ENCODE data around the gene NEDD8.
"Not testable (repeated sequence)": the region's sequence is repeated elsewhere in the genome, so short reads cannot be mapped to it uniquely, and the experiment has no call there.

The NEDD8 gene

DNA sequence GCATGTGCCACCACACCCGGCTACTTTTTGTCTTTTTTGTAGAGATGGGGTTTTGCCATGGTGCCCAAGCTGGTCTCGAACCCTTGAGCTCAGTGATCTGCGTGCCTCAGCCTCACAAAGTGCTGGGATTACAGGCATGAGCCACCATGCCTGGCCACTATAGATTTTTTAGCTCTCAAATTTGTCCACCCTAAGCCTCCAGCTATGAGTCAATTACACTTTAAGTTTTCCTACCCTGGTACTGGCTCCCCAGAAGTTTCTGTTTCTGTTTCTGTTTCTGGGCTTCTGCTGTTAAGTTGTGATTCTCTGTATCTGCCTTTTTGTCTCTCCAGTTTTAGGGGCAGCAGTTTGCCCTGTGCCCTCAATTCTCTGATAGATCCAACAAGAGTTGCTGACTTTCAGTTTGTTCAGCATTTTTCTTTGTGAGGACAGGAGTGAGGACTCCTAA lies 14.6 kb upstream of the NEDD8 start:
- DNase-seq, result no peak

DNA sequence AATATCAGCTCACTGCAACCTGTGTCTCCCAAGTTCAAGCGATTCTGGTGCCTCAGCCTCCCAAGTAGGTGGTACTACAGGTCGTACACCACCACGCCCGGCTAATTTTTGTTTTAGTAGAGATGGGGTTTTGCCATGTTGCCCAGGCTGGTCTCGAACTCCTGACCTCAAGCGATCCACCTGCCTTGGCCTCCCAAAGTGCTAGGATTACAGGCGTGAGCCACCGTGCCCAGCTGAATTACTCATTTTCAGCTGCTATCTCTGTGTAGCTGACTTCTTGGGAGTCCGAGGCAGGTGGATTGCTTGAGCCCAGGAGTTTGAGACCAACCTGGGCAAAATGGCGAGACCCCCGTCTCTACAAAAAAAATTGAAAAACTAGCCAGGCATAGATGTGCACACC lies 13.2 kb upstream of the NEDD8 start:
- not testable (repeated sequence) for DNase-seq

DNA sequence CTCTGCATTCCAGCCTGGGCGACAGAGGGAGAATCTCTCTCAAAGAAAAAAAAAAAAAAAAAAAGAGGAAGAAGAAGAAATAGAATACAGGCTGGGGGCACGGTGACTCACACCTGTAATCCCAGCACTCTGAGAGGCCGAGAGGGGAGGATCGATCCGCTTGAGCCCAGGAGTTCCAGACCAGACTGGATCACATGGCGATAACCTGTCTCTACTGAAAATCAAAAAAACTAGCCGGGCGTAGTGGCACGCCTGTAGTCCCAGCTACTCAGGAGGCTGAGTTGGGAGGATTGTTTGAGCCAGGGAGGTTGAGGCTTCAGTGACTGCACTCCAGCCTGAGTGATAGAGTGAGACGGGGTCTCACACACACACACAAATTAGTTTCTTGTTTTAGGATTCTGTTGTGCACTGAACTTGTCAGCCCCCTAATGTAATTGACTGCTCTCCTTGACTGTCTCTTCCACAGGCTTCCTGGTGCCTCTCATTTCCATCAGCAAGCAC lies 11.2 kb upstream of the NEDD8 start:
- no peak for DNase-seq

DNA sequence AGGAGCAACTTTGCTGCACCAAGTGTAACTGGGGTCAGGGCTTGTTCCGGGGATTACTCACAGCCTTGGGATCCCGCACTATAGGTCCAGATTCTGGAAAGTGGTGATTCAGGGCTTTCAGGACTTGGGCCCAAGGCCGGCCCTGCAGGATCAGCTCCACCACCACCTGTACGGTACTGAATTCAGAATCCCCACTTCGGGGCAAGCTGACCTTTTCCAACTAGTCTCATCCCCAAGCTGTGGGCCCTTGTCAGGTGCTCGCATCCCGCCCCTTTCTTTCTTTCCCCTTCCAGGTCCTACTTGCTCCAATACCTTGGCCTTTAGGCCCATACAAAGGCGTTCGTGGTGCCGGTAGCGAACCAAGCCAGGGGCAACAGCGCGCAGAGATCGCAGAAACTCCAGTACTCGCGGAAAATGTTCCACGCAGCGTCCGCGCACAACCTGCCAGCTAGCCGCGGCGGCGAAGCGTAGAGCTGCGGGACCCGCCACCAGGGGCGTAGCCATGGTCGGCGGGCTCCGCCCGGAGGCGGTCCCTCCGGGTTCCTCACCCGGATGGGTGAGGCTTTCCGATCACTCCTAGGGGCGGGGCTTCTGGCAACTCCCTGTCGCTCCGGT lies 9.8 kb upstream of the NEDD8 start:
- peak; percentile 87 to 96 for DNase-seq

DNA sequence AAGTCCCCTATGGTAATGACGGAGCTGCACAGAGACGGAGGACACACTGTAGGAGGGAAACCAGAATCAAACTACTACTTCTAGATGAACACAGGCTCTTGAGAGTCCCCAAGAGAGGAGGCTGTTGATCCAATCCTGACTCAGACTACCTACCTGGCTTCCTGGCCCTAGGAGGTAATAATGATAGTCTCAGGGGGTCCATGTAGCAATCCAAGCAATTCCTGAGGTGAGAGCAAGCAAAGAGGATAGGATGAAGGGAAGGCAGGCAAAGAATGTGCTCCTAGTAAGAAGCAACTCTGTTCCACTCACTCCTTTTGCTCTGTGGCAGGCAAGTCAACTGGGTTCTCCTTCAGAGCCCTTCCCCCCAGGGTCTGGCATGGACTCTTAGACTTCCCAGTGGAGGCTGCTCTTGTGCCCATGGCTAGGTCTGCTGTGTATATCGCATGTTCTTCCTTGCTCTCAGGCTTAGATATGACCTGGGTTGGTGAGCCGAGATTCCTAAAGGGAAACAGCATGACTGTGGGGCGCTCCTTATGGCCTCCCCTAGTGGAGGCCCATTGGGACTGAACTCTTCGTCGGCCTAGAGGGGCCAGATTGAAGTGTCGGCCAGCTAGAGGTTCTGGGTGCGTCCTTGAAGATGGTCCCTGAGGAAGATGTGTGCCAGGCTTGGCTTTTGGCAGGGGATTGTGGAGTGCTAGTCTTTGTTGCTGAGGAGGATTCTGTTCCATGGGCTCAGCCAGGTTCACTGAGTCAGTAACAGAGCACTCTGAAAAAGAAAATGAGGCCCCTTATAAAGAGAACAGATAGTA lies 8.1 kb upstream of the NEDD8 start:
- DNase-seq, result no peak

DNA sequence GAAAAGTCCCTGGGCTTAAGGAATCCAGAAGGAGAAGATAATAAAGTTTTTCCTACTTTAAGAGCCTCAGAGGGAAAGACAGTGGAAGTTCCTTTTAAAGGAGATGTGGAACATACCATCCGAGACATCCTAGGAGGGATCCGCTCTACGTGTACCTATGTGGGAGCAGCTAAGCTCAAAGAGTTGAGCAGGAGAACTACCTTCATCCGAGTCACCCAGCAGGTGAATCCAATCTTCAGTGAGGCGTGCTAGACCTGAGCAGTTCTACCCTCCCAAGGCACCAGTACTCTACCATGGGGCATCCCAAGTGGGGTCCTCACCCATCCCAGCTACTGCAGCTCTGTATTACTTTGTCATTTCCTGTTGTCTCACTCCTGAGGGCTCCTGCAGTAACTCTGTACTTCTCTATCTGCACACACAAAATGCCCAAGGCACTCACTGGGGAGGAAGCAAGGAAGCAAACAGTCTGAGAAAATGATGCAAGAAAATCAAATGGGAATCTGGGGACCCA lies 6.4 kb upstream of the NEDD8 start:
- DNase-seq, result no peak

DNA sequence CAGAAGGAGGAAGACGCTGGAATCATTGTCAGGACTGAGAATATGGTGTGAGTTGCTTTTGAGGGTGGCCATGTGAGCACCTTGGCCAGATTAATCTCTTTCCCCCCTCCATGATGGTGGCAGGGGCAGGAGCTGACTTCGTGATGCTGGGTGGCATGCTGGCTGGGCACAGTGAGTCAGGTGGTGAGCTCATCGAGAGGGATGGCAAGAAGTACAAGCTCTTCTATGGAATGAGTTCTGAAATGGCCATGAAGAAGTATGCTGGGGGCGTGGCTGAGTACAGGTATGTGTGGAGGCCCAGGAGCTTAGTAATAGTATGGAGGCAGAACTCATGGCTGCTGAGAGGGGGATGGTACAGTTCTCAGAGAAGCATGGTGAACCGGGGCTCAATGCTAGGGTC lies 6.0 kb upstream of the NEDD8 start:
- no peak for DNase-seq

DNA sequence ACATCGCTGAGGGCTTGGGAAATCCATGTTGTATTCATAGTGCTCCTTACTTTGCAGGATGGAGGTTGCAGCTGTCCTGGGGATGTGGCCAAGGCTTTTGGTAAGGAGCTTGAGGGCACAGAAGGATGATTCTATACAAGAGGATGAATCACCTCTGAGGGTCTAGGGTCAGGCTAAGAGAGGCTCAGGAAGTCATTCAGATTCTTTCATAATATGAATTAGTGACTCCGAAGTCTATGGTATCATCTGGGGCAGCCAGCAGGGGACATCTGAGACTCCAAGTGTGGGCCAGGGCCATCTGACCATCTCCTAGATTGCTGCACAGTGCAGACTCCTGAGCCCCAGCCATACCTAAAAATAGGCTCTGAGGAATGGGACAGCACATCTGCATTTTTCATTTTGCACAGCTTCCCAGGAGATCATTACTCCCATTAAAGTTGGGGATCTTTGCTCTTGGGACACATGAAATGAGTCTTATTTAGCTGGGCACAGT lies 5.3 kb upstream of the NEDD8 start:
- DNase-seq, result no peak

DNA sequence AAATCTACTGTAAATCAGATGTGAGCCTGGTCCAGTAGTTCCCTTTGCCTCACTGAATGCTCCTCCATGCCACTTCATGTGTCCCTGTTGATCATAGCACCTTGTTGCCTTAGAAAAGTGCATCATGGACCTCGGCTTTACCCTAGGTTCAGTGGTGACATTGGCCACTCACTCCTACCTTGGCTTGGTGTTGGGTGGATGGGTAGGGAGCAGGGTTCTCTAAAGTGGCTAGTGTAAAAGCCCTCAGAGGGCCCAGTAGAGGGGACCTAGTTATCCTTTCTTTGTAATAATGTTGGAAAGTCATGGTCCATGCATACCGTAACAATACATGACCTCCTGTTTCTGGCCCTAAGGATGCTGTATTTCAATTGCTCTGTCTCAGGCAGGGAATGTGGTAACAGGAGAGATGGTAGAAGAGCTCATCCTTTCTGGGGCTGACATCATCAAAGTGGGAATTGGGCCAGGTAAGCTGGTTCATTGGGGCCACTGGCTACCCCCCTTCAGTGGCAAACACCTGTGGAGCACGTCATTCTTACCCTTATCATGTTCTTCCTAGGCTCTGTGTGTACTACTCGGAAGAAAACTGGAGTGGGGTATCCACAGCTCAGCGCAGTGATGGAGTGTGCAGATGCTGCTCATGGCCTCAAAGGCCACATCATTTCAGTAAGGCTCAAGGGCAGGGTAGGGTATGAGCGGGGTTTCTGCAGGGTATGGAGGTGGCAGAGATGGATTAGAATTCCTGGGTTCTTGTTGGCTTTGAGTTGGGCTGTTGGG lies 4.7 kb upstream of the NEDD8 start:
- DNase-seq, result no peak

DNA sequence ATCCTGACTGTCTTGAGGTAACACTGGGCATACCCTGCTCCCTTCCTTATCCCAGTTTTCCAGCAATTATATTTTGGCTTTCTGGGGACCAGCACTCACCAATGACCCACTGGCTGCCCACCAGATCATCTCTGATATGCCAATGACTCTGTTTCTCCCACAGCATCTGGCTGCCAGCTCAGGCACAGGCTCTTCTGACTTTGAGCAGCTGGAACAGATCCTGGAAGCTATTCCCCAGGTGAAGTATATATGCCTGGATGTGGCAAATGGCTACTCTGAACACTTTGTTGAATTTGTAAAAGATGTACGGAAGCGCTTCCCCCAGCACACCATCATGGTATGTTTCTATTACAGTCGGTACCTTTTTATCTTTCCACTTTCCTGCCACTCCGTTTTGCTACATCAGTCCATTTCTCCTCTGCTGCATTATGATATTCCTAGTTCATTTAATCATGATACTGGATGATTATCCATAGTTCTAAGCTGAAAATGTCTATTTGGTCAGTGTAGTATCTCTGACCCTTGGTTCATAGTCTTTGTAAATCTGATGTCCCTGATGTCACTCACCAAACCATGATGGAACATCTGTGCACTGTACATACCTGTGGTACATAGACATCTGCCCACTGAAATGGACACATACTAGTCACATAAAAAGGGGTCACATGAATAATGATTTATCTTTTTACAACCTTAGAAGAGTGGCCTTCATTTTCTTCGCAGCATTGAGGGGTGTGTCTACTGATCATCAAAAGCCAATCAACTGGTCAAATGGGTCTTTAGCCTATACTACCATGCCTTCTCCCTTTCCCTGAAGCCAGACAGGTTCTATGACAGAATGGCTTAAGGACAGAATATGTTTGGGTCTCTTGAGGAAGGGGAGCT lies 3.9 kb upstream of the NEDD8 start:
- no peak for DNase-seq

DNA sequence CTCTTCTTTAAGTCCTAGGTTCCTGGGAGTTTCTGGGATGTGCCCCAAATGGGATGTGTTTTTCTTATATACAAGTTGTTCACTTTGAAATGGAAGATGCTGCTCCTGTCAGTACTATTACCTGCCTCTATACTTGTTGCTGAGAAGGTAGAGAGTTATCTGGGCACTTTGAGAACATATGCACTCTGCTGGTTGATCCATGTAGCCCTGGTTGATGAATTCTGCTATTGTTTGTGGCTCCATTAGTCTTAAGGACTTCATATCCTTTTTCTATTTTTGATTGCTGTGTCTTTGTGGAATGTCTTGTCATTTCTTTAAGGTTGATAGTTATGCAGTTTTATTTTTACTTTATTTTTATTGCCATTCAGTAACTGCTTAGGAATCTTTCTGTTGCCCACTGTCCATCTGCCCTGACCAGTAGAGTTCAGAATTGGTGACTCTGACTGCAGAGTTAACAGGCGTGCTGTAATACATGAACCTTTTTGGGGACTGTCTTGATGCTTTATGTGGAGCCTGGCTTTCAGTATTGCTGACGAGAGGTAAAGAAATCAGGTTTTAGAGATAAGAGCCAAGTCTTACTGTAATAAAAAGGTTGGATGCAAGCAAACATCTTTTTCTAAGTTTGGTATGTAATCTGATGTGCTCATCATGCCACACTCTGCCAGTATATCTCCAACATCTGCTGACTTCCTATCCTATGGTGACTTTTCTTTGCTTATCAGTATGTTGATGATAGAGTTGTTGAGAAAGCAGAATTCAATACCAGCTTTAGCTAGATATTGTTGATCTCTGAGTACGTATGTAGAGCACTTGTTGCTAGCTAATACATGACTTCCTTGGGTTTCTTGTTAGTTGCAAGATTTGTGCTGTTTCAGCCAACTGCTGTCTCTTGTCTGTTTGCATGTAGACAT lies 2.2 kb upstream of the NEDD8 start:
- no peak for DNase-seq

DNA sequence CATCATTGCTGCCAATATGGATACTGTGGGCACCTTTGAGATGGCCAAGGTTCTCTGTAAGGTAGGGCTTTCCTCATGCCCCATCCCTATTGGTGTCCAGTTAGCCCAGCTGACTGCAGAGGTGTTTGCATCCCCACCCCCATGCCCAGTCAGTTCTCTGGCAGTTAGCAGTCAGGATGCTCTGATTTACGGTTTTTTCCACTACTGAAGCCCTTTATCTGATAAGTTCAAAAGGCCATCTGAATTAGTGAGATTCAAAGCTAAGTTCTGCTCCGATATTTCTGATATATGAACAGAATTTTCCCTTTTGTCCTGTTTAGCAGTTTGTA lies 1.3 kb upstream of the NEDD8 start:
- peak in 1 of 2 experiments; percentile 20 for DNase-seq

DNA sequence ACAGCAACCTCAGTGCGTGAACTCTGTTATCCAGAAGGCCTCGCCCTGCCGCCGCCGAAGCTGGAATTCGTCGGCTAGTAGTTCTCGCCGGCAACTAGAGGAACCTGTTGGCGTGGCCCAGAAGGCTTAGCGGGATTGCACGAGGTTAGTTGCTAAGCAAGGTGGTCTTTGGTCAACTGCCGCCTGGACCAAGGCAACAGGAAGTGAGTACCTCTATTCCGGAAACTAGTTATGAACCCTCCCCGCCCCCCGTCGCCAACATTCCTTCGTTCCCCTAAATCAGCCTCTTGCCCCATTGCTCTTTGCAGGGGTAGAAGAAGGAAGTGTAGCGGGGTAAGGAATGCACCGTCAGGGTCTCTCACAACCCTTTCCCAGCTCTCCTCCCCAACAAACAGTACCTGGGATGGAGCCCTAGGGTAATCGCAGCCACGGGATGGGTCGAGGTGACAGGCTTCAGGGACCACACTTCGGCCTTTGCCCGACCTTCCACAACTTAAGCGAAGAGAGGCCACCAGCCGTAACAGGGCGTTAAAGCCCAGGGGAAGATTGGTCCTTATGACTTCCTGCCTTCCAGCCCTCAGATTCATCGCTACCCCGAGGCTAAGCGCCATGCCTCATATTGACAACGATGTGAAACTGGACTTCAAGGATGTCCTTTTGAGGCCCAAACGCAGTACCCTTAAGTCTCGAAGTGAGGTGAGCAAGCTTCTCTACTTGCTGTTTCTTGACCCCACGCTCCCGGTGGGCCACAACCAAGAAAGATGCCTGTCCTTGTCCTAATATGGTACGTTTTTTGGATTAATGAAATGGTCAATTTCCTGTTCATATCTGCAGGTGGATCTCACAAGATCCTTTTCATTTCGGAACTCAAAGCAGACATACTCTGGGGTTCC lies 724 bp upstream of the NEDD8 start, which contains the start of gene GMPR2:
TSS of gene GMPR2 (plus strand) at position 285 of the 893 bp plus-strand sequence. CDS start at position 610, 325 bp downstream.
- DNase-seq, result peak in 1 of 2 experiments; percentile 95

DNA sequence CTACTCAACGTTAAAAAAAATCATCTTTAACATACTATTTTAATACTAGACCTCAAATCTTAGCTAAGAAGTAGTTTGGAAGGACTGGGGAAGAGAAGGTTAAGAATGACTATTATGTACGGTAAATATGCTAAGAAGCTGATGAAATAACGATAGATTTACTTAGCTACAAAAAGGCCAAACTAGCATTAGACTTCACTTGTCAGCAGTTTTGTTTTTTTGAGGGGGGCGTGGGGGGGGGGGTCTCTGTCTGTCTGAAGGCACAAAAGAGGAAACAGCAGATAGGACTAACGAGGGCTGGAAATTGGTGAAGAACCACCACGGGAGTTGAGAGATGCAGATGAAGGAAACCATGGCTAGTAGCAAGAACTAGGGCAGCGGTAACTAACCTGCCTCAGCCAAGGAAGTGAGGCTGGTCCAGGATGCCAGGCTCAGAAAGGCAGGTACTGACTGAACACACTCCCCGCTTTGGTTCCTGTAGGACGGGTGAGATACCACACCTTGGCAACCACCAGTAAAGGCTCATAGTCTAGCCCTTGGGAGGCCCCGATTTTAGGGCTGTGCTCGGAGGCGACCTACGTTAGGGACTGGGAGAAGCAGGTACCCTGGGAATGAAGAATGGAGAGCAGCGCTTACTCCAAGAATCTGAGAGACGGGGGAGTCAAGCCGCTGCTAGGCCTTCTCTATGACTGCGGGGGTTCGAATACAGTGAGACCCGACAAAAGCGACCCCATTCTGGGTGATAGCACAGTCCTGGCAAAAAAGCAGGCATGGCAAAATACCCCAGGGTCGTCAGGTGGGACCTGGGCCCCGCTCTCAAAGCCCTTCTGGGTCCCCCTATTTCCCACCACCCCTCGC lies 675 bp downstream of the NEDD8 start:
- peak in 1 of 2 experiments; percentile 40 for DNase-seq

DNA sequence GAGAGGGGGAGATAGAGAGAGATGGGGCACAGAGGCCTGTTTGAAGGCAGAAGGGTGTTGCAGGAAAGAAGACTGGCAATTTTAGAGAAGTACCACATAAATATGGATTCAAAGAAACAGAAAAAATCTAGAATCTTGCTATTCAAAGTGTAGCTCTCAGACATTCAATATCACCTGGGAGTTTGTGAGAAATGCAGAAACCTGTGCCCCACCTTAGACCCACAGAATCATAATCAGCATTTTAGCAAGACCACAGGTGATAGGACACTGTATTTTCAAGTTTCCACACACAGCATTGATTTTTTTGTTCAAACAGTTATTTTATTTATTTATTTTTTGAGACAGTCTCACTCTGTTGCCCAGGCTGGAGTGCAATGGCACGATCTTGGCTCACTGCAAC lies 3.3 kb downstream of the NEDD8 start:
- DNase-seq, result no peak

DNA sequence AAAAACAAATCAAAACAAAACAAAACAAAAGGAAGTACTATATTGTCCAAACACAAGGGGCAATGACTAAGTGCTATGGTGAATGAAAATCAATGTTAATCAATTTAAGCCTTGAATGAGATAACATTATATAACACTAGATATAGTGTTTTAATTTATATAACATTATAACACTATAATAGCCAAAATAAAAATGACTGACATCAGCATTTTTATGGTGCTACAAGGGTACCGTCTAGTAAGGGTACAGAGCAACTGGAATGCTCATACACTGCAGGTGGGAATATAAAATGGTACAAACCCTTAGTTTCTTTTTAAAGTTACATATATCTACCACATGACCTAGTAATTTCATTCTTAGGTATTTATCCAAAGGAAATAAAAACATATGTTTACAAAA lies 5.7 kb downstream of the NEDD8 start:
- DNase-seq, result no peak

DNA sequence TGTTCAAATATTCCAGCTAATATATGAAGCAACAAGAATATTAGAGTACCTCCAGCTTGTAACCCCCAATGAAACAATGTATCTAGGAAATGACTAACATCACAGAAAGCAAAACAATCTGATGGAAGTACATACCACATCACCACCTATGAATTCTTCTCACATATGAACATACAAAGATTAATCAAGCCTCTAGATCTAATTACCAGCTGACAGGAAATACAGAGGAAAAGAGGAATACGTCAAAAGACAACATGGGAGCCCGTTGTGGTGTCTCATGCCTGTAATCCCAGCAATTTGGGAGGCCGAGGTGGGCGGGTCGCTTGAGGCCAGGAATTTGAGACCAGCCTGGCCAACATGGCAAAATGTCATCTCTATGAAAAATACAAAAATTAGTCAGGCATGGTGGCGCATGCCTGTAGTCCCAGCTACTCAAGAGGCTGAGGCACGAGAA lies 7.5 kb downstream of the NEDD8 start:
- peak; percentile 75 to 92 for DNase-seq

DNA sequence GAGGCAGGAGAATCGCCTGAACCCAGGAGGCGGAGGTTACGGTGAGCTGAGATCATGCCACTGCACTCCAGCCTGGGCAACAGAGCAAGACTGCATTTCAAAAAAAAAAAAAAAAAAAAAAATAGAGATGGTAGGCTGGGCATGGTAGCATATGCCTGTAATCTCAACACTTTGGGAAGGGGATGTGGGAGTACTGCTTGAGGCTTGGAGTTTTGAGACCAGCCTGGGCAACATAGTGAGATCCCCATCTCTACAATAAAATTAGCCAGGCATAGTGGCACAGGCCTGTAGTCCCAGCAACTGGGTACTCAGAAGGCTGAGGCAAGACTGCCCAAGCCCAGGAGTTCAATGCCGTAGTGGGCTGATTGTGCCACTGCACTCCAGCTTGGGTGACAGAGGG lies 9.2 kb downstream of the NEDD8 start:
- not testable (repeated sequence) for DNase-seq

DNA sequence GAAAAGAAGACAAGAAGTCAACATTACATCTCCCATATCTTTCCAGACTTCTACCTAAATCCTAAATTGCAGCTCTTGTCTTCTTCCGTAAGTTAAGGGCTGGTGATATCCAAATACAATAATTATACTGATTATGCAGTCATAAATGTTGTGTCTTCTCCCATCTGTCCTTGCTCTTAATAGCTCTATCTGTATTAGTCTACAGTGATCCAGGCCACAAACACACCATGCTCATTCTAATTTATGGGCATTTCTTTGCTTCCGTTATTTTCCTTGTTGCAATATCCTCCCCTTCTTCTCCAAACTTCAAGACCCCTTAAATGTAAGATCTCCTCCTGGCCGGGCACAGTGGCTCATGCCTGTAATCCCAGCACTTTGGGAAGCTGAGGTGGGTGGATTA lies 12.6 kb downstream of the NEDD8 start:
- DNase-seq, result no peak

All from SW 1271 (cell line).